ENCODE measurements around the gene SKI.

The SKI gene

GRCh38 chr1:2318314-2319278, 90.5 kb downstream of the SKI start:
- H3K36me3 ChIP-seq (replicated peaks; ENCODE audit: insufficient read depth, low read length), result no peaks in the 10 kb centered on the region
- H2AFZ ChIP-seq (ENCODE audit: low read length), result no peak overlapping the region
- H3K9me3 ChIP-seq (replicated peaks; ENCODE audit: insufficient read depth, low read length), result no peaks in the 10 kb centered on the region
- H3K27me3 ChIP-seq (replicated peaks; ENCODE audit: insufficient read depth, low read length), result peaks cover 88% of the 10 kb centered on the region
- no peak overlapping the region for H3K4me3 ChIP-seq (ENCODE audit: low read length)
- no peaks in the 10 kb centered on the region for H3F3A ChIP-seq (ENCODE audit: insufficient read depth, low read length)
- DNase-seq, result no peak
- no peak overlapping the region for H3K4me2 ChIP-seq (ENCODE audit: low read depth, low read length)
- no peaks in the 10 kb centered on the region for H3K4me1 ChIP-seq (ENCODE audit: low read length)
- no peaks in the 10 kb centered on the region for H3K79me2 ChIP-seq (ENCODE audit: low read length)
- no peak overlapping the region for H3K9ac ChIP-seq (ENCODE audit: low read length)
- no peak for TF ChIP-seq CTCF (IDR thresholded peaks at IDR 0.05; ENCODE audit: low read length)
- TF ChIP-seq EZH2 (optimal IDR thresholded peaks at IDR 0.05; ENCODE audit: low read depth, low read length), result no peak
- no peak for TF ChIP-seq EZH2phosphoT487 (IDR thresholded peaks at IDR 0.05; ENCODE audit: low read length)
- no peaks in the 10 kb centered on the region for H3K9me2 ChIP-seq (replicated peaks; ENCODE audit: insufficient read depth, low read length)
- H4K20me1 ChIP-seq (ENCODE audit: insufficient read depth, low read length), result no peaks in the 10 kb centered on the region
- H3K27ac ChIP-seq (ENCODE audit: low read length), result no peak overlapping the region

- Histone ChIP-seq H2AFZ (ENCODE audit: low read length) (no peak overlapping the region), H3K79me2 (ENCODE audit: low read length) (no peaks in the 10 kb centered on the region), H3K36me3 (replicated peaks; ENCODE audit: insufficient read depth, low read length) (no peaks in the 10 kb centered on the region), H4K20me1 (ENCODE audit: insufficient read depth, low read length) (no peaks in the 10 kb centered on the region), H3K4me3 (ENCODE audit: low read length) (no peak overlapping the region), H3K27ac (ENCODE audit: low read length) (no peak overlapping the region), H3K27me3 (replicated peaks; ENCODE audit: insufficient read depth, low read length) (peaks cover 91% of the 10 kb centered on the region), H3K9ac (ENCODE audit: low read length) (no peak overlapping the region), H3K9me3 (replicated peaks; ENCODE audit: insufficient read depth, low read length) (no peaks in the 10 kb centered on the region), H3K4me2 (ENCODE audit: low read depth, low read length) (no peak overlapping the region), H3K4me1 (ENCODE audit: low read length) (no peaks in the 10 kb centered on the region), H3F3A (ENCODE audit: insufficient read depth, low read length) (no peaks in the 10 kb centered on the region), H3K9me2 (replicated peaks; ENCODE audit: insufficient read depth, low read length) (no peaks in the 10 kb centered on the region)
- no peak for DNase-seq
- TF ChIP-seq CTCF (IDR thresholded peaks at IDR 0.05; ENCODE audit: low read length) (no peak), EZH2 (optimal IDR thresholded peaks at IDR 0.05; ENCODE audit: low read depth, low read length) (no peak), EZH2phosphoT487 (IDR thresholded peaks at IDR 0.05; ENCODE audit: low read length) (no peak)
These were observed 91.2 kb downstream of the SKI start for GRCh38 chr1:2319291-2319690.

GRCh38 chr1:2320006-2320405, 91.9 kb downstream of the SKI start:
- no peak overlapping the region for H3K9ac ChIP-seq (ENCODE audit: low read length)
- DNase-seq, result no peak
- no peaks in the 10 kb centered on the region for H3K9me2 ChIP-seq (replicated peaks; ENCODE audit: insufficient read depth, low read length)
- no peak overlapping the region for H3K4me2 ChIP-seq (ENCODE audit: low read depth, low read length)
- no peaks in the 10 kb centered on the region for H3K4me1 ChIP-seq (ENCODE audit: low read length)
- TF ChIP-seq EZH2phosphoT487 (IDR thresholded peaks at IDR 0.05; ENCODE audit: low read length), result no peak
- no peak for TF ChIP-seq EZH2 (optimal IDR thresholded peaks at IDR 0.05; ENCODE audit: low read depth, low read length)
- no peak for TF ChIP-seq CTCF (IDR thresholded peaks at IDR 0.05; ENCODE audit: low read length)
- no peaks in the 10 kb centered on the region for H3K9me3 ChIP-seq (replicated peaks; ENCODE audit: insufficient read depth, low read length)
- no peaks in the 10 kb centered on the region for H3K36me3 ChIP-seq (replicated peaks; ENCODE audit: insufficient read depth, low read length)
- H3K27ac ChIP-seq (ENCODE audit: low read length), result no peak overlapping the region
- H3F3A ChIP-seq (ENCODE audit: insufficient read depth, low read length), result no peaks in the 10 kb centered on the region
- no peaks in the 10 kb centered on the region for H3K79me2 ChIP-seq (ENCODE audit: low read length)
- no peak overlapping the region for H2AFZ ChIP-seq (ENCODE audit: low read length)
- H3K27me3 ChIP-seq (replicated peaks; ENCODE audit: insufficient read depth, low read length), result peaks cover 94% of the 10 kb centered on the region
- H3K4me3 ChIP-seq (ENCODE audit: low read length), result no peak overlapping the region
- H4K20me1 ChIP-seq (ENCODE audit: insufficient read depth, low read length), result no peaks in the 10 kb centered on the region

All from MM.1S (cell line).